ENCODE data around the gene ZFAND2B. TPM values are rescaled to one million over a fixed set of nuclear protein-coding genes. Genes with fewer than 3 reads are reported as not detected.
"Not testable (repeated sequence)": the region's sequence is repeated elsewhere in the genome, so short reads cannot be mapped to it uniquely, and the experiment has no call there.

Gene ZFAND2B
- total RNA-seq, 1 donor from 2014 or later = 52.6 TPM

DNA sequence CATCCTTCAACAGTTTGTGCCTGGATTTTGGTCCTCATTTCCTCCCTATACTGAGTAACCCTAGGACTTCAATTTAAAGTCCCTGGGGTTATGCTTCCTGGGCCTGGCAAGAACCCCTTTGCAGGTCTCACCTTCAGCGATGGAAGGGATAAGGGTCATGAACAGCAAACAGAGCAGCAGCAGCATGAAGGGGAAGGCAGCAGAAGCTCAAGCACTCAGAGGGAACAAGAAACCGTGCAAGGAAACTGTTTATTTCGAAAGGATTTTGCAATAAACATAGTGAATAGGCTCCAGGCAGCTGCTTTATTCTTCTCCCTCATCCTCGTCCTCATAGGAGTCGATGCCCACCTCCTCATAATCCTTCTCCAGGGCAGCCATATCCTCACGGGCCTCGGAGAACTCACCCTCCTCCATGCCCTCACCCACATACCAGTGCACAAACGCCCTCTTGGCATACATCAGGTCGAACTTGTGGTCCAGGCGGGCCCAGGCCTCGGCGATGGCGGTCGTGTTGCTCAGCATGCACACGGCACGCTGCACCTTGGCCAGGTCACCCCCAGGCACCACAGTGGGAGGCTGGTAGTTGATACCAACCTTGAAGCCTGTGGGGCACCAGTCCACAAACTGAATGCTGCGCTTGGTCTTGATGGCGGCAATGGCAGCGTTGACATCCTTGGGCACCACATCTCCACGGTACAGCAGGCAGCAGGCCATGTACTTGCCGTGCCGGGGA is 43.6 kb downstream of the ZFAND2B start:
- DNase-seq (ENCODE audit: low spot score) = no peak

GRCh38 chr2:219251656-219252055 is 45.1 kb downstream of the ZFAND2B start:
- no peak for DNase-seq (ENCODE audit: low spot score)

DNA sequence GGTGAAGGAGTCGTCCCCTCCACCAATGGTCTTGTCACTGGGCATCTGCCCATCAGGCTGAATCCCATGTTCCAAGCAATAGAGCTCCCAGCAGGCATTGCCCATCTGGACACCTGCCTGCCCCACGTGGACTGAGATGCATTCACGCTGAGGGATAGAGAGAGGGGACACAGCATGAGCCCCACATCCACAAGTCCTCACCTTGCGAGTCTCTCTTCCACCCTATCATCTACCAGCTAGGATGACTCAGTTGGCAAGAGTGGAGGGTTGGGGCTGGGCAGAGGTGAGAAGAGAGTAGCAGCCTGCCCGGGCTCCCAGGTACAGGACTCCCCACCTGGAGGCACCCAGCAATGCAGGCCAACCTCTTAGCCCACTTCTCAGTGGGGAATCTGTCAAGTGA is 45.5 kb downstream of the ZFAND2B start:
- DNase-seq (ENCODE audit: low spot score) = no peak

GRCh38 chr2:219252570-219252899 is 46.0 kb downstream of the ZFAND2B start:
- no peak for DNase-seq (ENCODE audit: low spot score)

DNA sequence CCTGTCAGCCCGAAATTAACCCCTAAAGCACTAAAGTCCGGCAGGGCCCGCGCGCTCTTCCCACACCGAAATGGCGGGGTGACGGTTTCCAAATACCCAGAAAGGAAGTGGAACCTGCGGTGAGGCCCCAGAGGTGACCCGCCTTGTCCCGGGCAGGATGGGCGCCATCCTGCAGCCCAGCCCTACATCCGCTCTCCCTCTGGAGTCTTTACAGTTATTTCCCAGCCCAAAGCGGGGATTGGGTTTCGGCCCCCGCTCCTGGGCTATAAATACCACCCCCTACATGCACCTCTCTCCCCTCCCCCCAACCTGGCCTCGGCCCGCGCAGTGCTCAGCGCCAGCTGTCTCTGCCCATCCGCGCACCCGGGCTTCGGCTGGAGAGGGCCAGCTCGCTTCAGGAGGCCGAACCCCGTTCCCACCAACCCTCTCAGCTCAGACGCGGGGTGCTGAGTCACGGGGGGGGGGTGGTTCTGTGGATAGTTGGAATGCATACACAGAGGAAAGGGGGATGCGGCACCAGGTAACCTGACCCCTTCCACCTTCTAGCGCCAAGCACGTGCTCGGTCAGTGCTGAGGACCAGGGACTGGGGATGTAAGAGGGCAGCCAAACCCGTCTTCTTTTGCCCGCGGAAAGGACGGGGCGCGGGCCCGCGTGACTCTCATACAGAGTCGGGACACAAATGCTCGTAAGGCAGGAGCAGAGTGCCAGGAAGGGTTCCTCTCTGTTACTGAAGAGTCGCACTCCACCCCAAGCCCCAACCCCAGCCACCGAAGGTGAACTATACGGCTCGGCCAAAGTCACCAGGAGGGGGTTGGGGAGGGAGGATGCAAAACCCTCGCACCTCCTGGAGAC is 46.5 kb downstream of the ZFAND2B start, which contains the start of gene TUBA4B:
Gene TUBA4B (plus strand): TSS at position 344 of the 853 bp plus-strand sequence. CDS start 165 bp downstream, at position 509.
- DNase-seq (ENCODE audit: low spot score) = peak; percentile 16

- peak; percentile 87 for DNase-seq (ENCODE audit: low spot score)
These were observed 47.4 kb downstream of the ZFAND2B start, which contains the start of gene TUBA4A for GRCh38 chr2:219253753-219254589. TSS of gene TUBA4A (minus strand) at chr2:219253918. CDS start at chr2:219253858, 60 bp downstream.

DNA sequence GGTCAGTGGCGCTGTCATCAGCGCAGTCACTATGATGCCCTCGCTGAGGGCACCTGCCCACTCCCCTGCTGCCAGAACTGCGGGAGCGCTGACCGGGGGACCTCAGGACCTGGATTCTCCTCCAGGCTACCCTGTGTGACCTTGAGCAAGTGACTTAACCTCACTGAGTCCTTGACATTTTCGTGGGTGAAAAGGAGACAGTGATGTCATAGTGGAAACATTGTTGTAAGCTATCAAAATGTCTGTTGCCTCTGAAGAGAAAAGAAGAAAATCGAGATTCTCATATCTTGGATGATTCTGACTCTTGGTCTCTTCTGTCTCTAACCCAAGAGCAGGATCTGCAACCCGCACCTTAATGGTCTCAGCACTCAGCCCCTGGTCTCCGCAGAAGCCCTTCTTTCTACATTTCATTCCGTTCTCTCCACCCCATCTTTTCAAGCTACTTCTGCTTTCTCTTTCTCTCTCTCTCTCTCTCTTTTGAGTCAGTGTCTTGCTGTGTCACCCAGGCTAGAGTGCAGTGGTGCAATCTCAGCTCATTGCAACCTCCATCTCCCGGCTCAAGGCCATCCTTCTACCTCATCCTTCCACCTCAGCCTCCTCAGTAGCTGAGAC is 48.1 kb downstream of the ZFAND2B start:
- no peak for DNase-seq (ENCODE audit: low spot score)

DNA sequence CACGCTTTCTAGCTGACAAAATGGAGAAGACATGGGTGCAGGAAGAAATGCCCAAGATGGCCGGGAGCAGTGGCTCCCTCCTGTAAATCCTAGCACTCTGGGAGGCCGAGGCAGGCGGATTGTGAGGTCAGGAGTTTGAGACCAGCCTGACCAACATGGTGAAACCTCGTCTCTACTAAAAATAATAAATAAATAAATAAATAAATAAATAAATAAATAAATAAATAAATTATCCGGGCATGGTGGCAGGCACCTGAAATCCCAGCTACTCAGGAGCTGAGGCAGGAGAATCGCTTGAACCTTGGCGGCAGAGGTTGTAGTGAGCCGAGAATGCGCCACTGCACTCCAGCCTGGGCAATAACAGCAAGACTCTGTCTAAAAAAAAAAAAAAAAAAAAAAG is 52.4 kb downstream of the ZFAND2B start:
- not testable (repeated sequence) for DNase-seq (ENCODE audit: low spot score)

Other genes with a start within 250 kb of the ZFAND2B start
- gene CDK5R2, start 247.1 kb upstream of the ZFAND2B start, total RNA-seq = 0.14 TPM
- gene FEV, start 221.6 kb upstream of the ZFAND2B start, total RNA-seq = not detected
- gene CRYBA2, start 213.4 kb upstream of the ZFAND2B start, total RNA-seq = not detected
- gene CFAP65, start 165.3 kb upstream of the ZFAND2B start, total RNA-seq = 0.29 TPM
- gene IHH, start 145.9 kb upstream of the ZFAND2B start, total RNA-seq = 12.8 TPM
- gene NHEJ1, start 46.0 kb upstream of the ZFAND2B start, total RNA-seq = 8.7 TPM
- gene SLC23A3, start 36.8 kb upstream of the ZFAND2B start, total RNA-seq = 4.7 TPM
- 81.2 TPM for gene CNPPD1, start 29.9 kb upstream of the ZFAND2B start, total RNA-seq
- gene RETREG2, start 28.5 kb upstream of the ZFAND2B start, total RNA-seq = 116 TPM
- 65.8 TPM for gene ABCB6, start 12.2 kb downstream of the ZFAND2B start, total RNA-seq
- 73.1 TPM for gene ATG9A, start 22.9 kb downstream of the ZFAND2B start, total RNA-seq
- gene ANKZF1, start 23.0 kb downstream of the ZFAND2B start, total RNA-seq = 74.4 TPM
- 22.2 TPM for gene GLB1L, start 38.7 kb downstream of the ZFAND2B start, total RNA-seq
- gene STK16, start 38.7 kb downstream of the ZFAND2B start, total RNA-seq = 27.5 TPM
- not detected for gene TUBA4B, start 46.5 kb downstream of the ZFAND2B start, total RNA-seq
- 40.6 TPM for gene TUBA4A, start 47.1 kb downstream of the ZFAND2B start, total RNA-seq
- gene DNAJB2, start 72.6 kb downstream of the ZFAND2B start, total RNA-seq = 161 TPM
- 0.60 TPM for gene PTPRN, start 102.6 kb downstream of the ZFAND2B start, total RNA-seq
- not detected for gene RESP18, start 126.0 kb downstream of the ZFAND2B start, total RNA-seq
- 58.5 TPM for gene DNPEP, start 181.1 kb downstream of the ZFAND2B start, total RNA-seq
- 3,602 TPM for gene DES, start 211.6 kb downstream of the ZFAND2B start, total RNA-seq
- gene SPEG, start 228.1 kb downstream of the ZFAND2B start, total RNA-seq = 80.5 TPM